Transverse colon (tissue), 4 donors: ENCODE data around the gene SHC4. TPM values are rescaled to one million over a fixed set of nuclear protein-coding genes. Genes with fewer than 3 reads are reported as not detected.

Source experiments
- DNase-seq: peaks from one replicate; pipeline ENCODE4 v3.0.0-alpha.2; 2019
- H3K27ac ChIP-seq, 4 donors: fragments of 200-600 bp; sonication (generic); 2 replicates each; pipeline ENCODE4 v1.5.1; 2016 to 2018; ENCODE audit warnings: inconsistent platforms in 4 of 4
- H3K27me3 ChIP-seq: fragments of 200-600 bp; sonication (generic); 2 replicates; pipeline ENCODE4 v1.5.1; 2017; ENCODE audit warnings: inconsistent platforms
- H3K36me3 ChIP-seq, 4 donors: fragments of 200-600 bp; sonication (generic); 2 replicates each; pipeline ENCODE4 v1.5.1; 2017 to 2019; ENCODE audit warnings: inconsistent platforms in 4 of 4
- H3K4me1 ChIP-seq, 4 donors: fragments of 200-600 bp; sonication (generic); 2 replicates each; pipeline ENCODE4 v1.5.1; 2017 to 2020; ENCODE audit warnings: inconsistent platforms in 4 of 4
- H3K4me3 ChIP-seq, 4 donors: fragments of 200-600 bp; sonication (generic); 1 replicate in 1 of 4; 2 replicates in 3 of 4; pipeline versions ENCODE4 v1.5.1 to v1.6.1; 2017 to 2019; ENCODE audit warnings: inconsistent platforms in 4 of 4
- H3K9me3 ChIP-seq, 2 donors: fragments of 200-600 bp; sonication (generic); 2 replicates each; pipeline ENCODE4 v1.5.1; 2017 to 2019; ENCODE audit warnings: inconsistent platforms in 2 of 2
- CTCF ChIP-seq, 5 experiments: fragments of 200-600 bp in 3 of 5; fragments of 450-650 bp in 2 of 5; sonication (generic) in 3 of 5; IDR thresholded peaks; 1 replicate in 2 of 5; 2 replicates in 3 of 5; pipeline ENCODE4 v1.5.1; 2016 to 2017; ENCODE audit warnings: antibody characterized with exemption in 5 of 5, inconsistent platforms in 3 of 5, mild to moderate bottlenecking in 2 of 5, moderate library complexity in 1 of 5
- EP300 ChIP-seq: sonication (generic); formaldehyde crosslinking; IDR thresholded peaks from one replicate; pipeline ENCODE4 v1.6.1; 2017; ENCODE audit warnings: antibody characterized with exemption, low read depth
- POLR2A ChIP-seq: fragments of 450-650 bp; IDR thresholded peaks from one replicate; pipeline ENCODE4 v1.6.1; 2016; ENCODE audit warnings: antibody characterized with exemption, mild to moderate bottlenecking, moderate library complexity
- POLR2AphosphoS5 ChIP-seq, 3 donors: sonication (generic); formaldehyde crosslinking; IDR thresholded peaks; one replicate each; pipeline ENCODE4 v1.6.1; 2016; ENCODE audit warnings: antibody characterized with exemption in 3 of 3
- WGBS, 2 donors: methylation state at CpG; one replicate each; pipeline ENCODE4 v1.1.5; 2018; ENCODE audit warnings: low coverage in 1 of 2; 5-methylcytosine and 5-hydroxymethylcytosine counted together
- in situ Hi-C, 4 donors: fragments of 200-750 bp; cut with MboI; loops; one replicate each; pipeline versions ENCODE4 v1.15.0 to v1.15.1; 2017; ENCODE audit warnings: low sequenced_read_pairs in 3 of 4, low pct_ligation_motif_present in 1 of 4, low pct_unique_long_range_greater_than_20kb in 1 of 4
- intact Hi-C: fragments of 100-400 bp; cut with DNase I; formaldehyde crosslinking; loops from one replicate; pipeline ENCODE4 v1.15.1; 2023; ENCODE audit warnings: low total_unique reads
- total RNA-seq, 4 donors: library from RNA; depleted of rRNA; stranded (reverse); fragments of >200 nt; gene quantifications; one replicate each; pipeline ENCODE4 v1.1.0, GENCODE V29; 2016

Gene SHC4
- total RNA-seq, 4 donors from 2014 or later: 0.48 to 0.96 TPM; not detected in 2

DNA sequence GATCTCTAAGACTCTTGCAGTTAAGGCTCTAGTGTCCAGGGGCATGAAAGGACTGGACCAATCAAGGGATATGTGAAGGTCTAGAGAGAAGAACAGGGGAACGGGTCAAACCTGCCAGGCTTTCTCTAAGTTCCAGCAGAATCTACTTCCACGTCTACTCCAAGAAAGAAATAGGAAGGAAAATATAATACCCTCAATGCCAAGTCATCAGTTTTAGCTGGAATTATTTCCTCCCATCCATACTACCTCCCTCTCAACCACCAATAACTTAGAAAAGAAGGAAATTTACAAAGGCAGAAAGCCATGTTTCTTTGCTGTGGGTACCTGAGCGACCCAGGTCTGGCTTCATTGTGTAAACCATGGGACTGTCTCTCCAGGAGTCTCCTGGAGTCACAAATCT is 7.8 kb downstream of the SHC4 start:
- in situ Hi-C loops: no loop called here
- Histone ChIP-seq H3K36me3 (no peaks in the 10 kb centered on the region), H3K4me1 (no peaks in the 10 kb centered on the region), H3K4me3 (no peak overlapping the region), H3K27ac (no peak overlapping the region), H3K27me3 (no peaks in the 10 kb centered on the region), H3K9me3 (no peaks in the 10 kb centered on the region)
- intact Hi-C loops: no loop called here
- DNase-seq: no peak
- TF ChIP-seq POLR2A (no peak), CTCF (IDR thresholded peaks at IDR 0.05) (no peak), EP300 (no peak), POLR2AphosphoS5 (IDR thresholded peaks at IDR 0.05) (no peak)
- 76 to 81% methylated on average over 3 of the region's 3 CpGs for WGBS, 2 donors

- Histone ChIP-seq H3K4me3 (no peak overlapping the region), H3K9me3 (no peaks in the 10 kb centered on the region), H3K27me3 (no peaks in the 10 kb centered on the region), H3K36me3 (no peaks in the 10 kb centered on the region), H3K27ac (no peak overlapping the region), H3K4me1 (no peaks in the 10 kb centered on the region)
- DNase-seq: no peak
- in situ Hi-C loops: no loop called here
- 80 to 93% methylated on average over 2 to 4 of the region's 4 CpGs for WGBS, 2 donors
- intact Hi-C loops: no loop called here
- TF ChIP-seq EP300: no peak
- TF ChIP-seq POLR2A: no peak
- no peak for TF ChIP-seq POLR2AphosphoS5 (IDR thresholded peaks at IDR 0.05)
- no peak for TF ChIP-seq CTCF (IDR thresholded peaks at IDR 0.05)
These were observed 8.3 kb downstream of the SHC4 start for GRCh38 chr15:48955370-48955769.

DNA sequence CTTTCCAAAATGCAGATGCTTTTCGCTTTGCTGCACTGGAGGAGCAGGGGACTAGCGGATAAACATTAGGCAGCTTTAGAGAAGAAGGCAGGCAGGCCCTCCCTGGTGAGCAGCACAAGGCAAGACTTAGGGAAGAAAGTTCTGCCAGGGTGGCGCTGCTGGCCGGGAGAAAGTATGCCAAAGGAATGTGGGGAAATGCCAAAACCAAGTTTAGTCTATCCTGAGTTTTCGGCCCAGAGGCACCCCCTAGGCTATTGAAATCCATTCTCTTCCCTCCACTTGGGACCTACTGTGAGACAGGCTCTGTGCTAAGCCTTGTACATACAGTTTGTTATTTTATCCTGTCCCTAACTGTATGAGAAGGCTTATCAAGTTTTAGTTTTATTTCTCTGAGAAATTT is 9.2 kb downstream of the SHC4 start:
- H3K27ac ChIP-seq: no peak overlapping the region
- WGBS, 2 donors: 61 to 62% methylated on average over 4 to 5 of the region's 5 CpGs
- DNase-seq: no peak
- in situ Hi-C loops: no loop called here
- no peaks in the 10 kb centered on the region for H3K27me3 ChIP-seq
- H3K9me3 ChIP-seq: no peaks in the 10 kb centered on the region
- no peaks in the 10 kb centered on the region for H3K4me1 ChIP-seq
- H3K36me3 ChIP-seq: no peaks in the 10 kb centered on the region
- TF ChIP-seq EP300 (no peak), CTCF (IDR thresholded peaks at IDR 0.05) (no peak), POLR2AphosphoS5 (IDR thresholded peaks at IDR 0.05) (no peak), POLR2A (no peak)
- intact Hi-C loops: no loop called here
- H3K4me3 ChIP-seq: no peak overlapping the region

GRCh38 chr15:48946840-48947187 is 16.9 kb downstream of the SHC4 start:
- Histone ChIP-seq H3K9me3 (no peaks in the 10 kb centered on the region), H3K36me3 (no peaks in the 10 kb centered on the region), H3K4me3 (no peak overlapping the region), H3K27ac (no peak overlapping the region), H3K27me3 (no peaks in the 10 kb centered on the region), H3K4me1 (peaks cover 0 to 3% (median 0%) of the 10 kb centered on the region in 4 donors)
- in situ Hi-C loops (no loop called here), intact Hi-C loops (no loop called here)
- no peak for TF ChIP-seq CTCF (IDR thresholded peaks at IDR 0.05)
- no peak for TF ChIP-seq EP300
- no peak for TF ChIP-seq POLR2AphosphoS5 (IDR thresholded peaks at IDR 0.05)
- no peak for TF ChIP-seq POLR2A
- DNase-seq: no peak
- WGBS, 2 donors: 93 to 97% methylated on average over 1 of the region's 1 CpG
